T follicular helper cell (primary cell): ENCODE data around the gene LIMA1.
A peak's percentile ranks its signal among the peaks of the same experiment; 100 is the strongest.
"Not testable (repeated sequence)": the region's sequence is repeated elsewhere in the genome, so short reads cannot be mapped to it uniquely, and the experiment has no call there.

Experiments used
- DNase-seq: peaks from one replicate; pipeline ENCODE4 v3.0.0-alpha.2; 2020; ENCODE audit warnings: low read depth

The LIMA1 gene

DNA sequence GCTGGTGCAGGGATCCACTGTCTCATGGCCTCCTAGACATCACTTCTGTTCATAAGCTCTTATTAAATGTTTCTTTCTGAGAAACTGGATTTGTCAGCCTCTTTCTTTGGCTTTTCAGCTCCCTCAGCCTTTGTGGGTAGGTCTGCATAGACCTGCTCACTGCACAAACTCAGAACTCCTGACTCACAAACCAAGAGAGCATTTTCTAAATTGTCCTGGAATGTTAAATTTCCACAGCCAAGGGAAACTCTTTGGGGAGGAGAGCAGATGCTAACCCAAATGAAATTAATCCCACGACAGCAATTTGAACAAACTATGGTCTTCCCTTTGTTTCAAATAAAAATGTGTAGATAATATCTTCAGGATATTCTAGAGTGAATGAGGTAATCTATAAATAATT lies 96.6 kb downstream of the LIMA1 start:
- DNase-seq, result no peak

DNA sequence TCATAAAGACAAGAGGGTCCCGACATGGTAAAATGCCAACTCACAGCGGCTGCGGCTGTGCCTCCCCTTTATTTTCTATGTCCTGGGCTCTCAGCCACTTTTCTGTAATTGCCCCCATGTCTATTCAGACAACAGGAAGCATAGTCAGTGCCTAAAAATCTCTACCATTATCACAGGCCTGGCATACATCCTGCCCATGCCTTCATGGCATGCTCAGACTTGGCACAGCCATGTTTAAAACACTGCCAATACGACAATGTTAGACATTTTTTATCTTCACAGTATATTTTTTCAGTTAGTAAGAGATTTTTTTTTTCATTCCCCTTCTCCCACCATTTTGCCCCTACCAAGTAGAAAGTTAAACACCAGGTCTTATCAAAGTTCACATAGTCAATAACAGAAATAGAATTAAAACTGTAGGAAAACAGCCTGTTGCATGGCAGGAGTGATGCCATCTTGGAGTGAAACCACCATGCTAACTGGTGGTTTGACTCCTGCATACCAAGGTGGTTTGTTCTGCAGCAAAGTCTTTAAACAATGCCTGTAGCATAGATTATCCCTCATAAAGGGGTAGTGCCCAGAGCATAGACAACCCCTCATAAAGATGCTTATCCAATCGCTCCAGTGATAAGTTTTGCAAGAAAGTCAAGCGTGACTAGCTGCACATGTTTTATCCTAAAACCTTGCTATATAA lies 97.2 kb downstream of the LIMA1 start:
- no peak for DNase-seq

DNA sequence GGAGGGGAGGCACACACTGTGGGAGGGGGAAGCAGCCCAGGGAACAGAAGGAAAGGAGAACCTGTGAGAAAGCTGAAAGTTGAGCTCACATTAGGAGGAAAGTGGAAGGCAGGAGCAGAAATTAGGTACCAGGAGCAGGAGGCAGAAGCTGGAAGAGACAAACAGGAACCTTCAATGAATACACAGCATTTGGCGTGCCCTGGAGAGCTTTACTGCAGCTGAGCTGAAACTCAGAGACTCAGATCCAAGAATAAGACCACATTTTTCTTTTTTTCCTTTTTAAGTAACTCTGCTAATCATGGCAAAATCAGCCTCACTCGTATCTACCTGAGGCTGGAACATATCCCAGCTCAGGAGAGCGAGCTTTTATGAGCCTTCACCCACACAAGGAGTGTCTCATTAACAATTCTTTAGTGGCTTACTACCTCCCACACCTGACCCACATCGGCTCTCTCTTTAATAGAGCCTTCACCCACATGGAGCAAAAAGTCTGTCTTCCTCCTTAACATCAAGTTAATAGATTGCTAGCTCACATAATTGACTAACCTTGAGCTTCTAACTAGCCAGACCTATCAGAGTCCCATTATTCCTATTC lies 97.9 kb downstream of the LIMA1 start:
- DNase-seq, result no peak

DNA sequence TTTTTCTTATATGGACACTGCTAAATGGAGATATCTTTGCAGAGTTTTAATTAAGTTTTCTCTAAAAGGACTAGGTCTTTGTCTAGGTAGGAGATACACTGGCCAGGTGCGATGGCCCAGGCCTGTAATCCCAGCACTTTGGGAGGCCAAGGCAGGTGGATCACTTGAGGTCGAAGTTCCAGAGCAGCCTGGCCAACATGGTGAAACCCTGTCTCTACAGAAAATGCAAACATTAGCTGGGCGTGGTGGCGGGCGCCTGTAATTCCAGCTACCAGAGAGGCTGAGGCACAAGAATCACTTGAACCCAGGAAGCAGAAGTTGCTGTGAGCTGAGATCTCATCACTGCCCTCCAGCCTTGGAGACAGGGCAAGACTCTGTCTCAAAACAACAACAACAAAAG lies 99.1 kb downstream of the LIMA1 start:
- no peak for DNase-seq

DNA sequence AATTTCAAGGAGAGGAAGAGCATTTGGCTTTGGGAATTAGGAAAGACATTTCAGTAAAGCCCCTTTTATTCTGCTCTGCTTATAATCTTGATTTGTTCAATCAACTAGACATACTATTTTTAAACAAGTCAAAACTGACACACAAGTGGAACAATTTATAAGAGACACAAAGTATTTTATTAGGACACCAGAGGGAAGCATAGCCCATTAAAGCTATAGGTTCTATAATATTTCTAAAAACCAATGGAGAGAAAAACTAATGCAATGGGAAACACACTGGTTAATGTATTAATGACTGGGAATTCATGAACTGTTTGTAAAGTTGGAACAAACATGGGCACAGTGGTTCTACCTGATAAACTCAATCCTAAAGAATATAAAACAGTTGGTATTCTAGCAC lies 100.9 kb downstream of the LIMA1 start:
- DNase-seq, result no peak

DNA sequence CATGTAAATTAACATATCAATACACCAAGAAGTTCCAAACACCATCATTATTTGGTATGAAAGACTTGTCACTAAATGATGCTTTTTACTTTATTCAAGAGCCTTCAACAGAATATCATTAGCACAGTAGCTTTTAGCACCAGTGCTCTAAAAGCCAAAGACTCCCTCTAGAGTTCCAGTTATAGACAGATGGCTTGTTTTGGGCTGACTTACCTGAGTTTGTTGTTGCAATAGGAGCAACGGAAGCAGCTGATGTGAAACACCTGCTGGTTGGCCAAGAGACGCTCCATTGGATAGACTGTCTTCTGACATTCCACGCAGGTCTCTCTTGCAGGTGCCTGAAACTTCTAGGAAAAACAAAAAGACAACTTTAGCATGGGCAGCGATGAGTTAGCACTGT lies 101.6 kb downstream of the LIMA1 start:
- no peak for DNase-seq

DNA sequence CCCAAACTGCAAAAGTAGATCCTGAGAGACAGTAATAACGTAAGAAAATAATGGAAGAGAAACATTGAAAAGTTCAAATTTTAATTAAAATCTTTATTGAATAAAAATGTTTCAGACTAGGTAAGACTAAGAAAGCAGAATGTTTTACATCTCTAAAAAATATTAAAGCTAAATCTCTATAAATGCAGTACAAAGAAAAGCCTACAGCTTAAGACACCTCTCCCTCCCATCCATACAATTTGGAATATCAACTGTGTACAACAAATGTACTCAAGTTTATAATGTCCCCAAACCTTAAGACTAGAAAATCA lies 107.6 kb downstream of the LIMA1 start:
- no peak for DNase-seq

DNA sequence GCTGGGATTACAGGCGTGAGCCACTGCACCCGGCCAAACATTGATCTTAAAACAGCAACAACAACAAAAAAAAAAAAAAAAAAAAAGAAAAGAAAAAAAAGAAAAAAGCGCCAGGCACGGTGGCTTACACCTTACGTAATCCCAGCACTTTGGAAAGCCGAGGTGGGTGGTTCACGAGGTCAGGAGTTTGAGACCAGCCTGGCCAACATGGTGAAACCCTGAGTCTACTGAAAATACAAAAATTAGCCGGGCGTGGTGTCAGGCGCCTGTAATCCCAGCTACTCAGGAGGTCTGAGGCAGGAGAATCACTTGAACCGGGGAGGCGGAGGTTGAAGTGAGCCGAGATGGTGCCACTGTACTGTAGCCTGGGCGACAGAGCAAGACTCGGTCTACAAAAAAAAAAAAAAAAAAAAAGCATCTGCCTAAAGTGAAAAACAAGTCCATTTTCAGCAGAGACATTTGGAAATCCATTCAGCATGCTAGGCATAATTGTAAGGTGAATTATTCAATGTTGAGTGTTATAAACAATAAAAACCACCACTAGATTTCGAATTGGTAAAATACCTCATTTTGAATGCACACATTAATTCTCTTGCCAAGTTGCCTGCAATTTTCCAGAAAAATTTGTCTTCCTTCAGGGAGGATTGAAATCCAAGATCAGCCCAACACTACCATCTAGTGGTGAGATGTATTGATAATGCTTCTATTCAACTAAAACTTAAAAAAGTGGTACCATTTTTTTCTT lies 108.2 kb downstream of the LIMA1 start:
- DNase-seq, result no peak

DNA sequence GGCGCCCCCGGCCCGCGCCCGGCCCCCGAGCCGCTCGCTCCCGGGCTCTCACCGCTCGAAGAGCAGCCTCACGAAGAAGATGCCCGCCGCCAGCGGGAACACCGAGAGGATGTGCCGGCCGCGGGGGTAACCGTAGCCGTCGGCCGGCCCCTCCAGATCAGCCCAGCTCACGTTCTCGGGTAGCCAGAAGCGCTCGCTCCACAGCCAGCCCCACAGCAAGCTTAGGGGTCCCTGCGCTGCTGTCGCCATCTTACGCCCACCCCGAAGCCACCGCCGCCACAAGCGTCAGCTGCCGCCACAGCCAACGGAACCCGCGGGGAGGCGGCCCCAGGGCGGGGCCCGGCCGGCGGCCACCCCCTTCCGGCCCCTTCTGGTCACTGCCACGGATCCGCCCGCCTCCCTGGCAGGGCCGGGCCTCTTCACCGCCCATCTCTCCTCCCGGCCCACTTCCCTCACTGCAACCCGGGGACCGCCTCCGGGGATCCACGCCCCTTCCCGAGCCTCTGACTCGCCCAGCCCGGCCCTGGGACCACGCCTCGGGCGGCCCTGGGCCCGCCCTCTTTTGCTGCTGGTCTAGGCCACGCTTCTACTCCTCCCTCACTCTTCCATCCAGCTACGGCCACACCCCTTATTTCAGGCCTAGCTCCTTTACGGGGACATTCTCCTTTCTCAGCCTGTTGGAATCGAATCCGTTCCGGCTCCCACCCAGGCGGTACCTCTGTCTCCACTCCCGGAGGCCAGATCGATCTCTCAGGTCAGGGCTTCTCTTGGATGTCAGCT lies 116.1 kb downstream of the LIMA1 start, which contains the start of gene CERS5:
TSS of gene CERS5 (minus strand) at position 321 of the 780 bp plus-strand sequence. CDS start at position 249, 72 bp downstream.
- peak; percentile 91 for DNase-seq

DNA sequence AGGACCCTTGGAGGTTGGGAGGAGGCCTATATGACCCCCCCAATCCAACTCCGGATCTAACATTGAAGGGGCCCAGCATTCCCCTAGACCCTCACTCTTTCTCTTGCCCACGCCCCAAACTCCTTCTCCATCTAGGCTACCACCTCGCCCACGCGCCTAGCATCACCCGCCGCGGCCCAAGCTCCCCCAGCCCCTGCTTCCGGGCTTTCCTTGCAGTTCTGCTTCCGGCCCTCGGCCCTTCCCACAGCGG lies 116.6 kb downstream of the LIMA1 start:
- no peak for DNase-seq

DNA sequence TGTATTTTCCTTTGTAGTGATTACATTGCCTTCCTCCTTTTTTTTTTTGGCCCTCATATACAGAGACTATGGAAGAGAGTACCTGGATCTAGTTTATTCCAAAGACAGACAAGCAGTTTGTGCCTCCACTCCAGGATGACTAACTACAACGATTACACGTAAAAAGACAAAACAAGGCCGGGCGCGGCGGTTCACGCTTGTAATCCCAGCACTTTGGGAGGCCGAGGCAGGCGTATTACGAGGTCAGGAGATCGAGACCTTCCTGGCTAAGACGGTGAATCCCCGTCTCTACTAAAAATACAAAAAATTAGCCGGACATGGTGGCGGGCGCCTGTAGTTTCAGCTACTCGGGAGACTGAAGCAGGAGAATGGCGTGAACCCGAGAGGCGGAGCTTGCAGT lies 118.4 kb downstream of the LIMA1 start:
- no peak for DNase-seq

DNA sequence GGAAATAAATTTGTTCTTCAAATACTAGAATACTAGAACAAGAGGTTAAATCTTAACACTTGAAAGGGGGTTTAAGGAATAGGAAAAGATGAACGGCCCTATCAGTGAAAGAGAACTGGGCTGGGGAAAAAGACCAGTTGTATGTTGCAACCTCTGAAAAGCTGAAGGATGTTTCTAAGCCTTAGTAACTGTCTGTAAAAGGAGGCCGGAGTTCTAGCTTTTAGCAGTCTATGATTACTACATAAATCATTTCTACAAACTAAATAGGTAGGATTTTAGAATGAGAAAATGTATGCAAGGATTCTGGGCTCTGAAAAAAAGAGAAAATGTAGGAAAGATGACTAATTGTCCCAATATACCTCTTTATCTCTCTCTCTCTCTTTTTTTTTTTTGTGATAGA lies 121.1 kb downstream of the LIMA1 start:
- no peak for DNase-seq

DNA sequence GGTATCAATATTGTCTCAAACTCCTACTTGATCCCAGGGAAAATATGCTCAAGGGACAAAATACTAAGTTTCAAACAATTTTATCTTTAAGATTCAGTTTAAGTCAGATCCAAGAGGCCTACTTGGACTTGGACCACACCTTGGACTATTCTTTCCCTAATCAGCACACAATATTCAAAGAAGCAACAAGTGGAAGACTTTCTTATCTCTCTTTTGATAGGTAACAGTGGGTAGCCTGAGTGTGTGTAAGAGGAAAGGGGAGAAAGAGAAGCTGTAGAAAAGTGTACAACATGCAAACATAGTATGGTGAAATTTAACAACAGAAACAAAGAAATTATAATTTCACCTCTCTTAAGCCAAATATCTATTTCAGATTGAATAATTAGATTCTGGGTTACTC lies 122.7 kb downstream of the LIMA1 start:
- DNase-seq, result no peak

DNA sequence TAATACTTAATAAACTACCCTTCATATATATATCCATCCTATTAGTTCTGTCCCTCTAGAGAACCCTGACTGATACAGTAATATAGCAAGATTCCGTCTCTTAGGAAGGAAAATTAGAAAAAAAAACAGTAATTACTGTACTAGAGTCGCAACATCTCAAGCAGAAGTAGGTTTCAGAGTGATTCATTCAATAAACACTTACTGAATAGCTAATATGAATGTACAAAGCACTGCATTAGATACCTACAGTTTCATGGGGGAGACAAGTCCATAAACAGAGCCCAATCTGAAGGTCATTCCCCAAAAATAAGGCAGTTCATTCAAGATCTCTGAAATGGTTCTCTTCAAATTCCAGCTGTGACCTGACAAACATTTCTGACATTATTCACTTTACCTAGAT lies 126.1 kb downstream of the LIMA1 start:
- DNase-seq, result no peak

DNA sequence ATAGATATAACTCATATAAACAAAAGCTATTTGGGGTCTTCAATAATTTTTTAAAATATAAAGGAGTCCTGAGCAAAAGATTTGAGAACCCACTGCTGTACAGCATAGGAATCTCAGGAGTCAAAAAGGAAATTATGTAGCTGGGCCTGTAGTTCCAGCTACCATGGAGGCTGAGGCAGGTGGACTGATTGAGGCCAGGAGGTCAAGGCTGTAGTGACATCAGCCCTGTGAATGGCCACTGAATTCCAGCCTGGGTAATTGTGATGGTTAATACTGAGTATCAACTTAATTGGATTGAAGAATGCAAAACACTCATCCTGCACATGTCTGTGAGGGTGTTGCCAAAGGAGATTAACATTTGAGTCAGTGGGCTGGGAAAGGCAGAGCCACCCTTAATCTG lies 126.7 kb downstream of the LIMA1 start:
- DNase-seq, result no peak

DNA sequence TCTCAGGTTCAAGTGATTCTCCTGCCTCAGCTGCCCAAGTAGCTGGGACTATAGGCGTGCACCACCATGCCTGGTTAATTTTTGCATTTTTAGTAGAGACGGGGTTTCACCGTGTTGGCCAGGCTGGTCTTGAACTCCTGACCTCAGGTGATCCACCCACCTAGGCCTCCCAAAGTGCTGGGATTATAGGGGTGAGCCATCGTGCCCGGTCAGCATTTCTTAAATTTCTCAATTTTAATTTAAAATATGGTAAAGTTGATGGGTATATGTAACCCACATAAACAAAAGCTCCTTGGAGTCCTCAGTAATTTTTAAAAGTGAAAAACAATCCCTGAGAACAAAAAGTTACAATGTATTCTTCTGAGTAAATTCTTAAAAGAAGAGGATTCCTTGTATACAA lies 128.4 kb downstream of the LIMA1 start:
- not testable (repeated sequence) for DNase-seq

DNA sequence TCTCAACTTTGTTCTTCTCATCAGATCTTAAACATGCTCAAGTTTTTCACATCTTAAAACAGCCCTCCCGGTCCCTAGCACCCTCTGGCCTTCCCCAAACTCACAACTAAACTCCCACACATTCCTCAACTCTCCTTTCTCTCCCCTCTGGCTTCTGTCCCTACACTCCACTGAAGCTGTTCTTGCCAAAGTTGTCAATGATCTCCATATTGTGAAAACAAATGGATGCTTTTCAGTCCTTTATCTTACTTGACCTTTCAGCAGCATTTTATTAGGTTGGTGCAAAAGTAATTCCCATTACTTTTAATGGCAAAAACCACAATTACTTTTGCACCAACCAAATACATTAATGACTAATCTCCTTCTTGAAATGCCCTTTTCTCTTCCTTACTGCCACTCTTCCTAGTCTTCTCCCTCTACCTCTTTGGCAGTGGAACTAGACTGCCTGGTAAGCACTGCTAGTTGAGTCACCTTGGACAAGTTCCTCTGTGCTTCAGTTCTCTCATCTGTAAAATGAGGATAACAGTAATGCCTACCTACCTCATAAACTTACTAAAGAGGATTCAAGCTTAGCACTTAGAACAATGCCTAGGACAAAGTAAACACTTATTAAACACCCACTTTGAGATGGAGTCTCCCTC lies 132.2 kb downstream of the LIMA1 start:
- DNase-seq, result no peak

DNA sequence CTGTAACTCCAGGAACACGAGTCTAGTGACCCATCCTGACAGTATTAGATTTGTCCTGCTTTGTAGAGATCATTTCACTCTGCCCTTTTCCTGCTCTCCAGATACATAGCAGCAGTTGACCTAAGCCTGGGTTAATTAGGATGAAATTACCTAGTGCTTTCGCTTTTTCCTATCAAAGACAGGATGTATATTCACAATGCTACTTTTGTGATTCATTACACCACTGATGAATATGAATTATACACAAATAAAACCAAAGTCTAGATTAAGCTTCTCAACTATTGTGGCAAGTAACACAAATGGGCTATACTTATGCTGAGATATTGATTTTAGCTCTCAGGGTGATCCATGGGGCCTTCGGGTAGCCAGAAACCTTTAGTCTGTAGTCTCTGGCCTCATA lies 134.0 kb downstream of the LIMA1 start:
- DNase-seq, result no peak

DNA sequence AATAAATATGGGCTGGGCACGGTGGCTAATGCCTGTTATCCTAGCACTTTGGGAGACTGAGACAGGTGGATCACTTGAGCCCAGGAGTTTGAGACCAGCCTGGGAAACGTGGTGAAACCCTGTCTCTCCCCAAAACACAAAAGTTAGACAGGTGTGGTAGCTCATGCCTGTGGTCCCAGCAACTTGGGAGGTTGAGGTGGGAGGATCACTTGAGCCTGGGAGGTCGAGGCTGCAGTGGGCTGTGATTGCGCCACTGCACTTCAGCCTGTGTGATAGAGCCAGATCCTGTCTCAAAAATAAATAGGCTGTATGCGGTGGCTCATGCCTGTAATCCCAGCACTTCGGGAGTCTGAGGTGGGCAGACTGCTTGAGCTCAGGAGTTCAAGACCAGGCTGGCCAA lies 135.3 kb downstream of the LIMA1 start:
- not testable (repeated sequence) for DNase-seq

DNA sequence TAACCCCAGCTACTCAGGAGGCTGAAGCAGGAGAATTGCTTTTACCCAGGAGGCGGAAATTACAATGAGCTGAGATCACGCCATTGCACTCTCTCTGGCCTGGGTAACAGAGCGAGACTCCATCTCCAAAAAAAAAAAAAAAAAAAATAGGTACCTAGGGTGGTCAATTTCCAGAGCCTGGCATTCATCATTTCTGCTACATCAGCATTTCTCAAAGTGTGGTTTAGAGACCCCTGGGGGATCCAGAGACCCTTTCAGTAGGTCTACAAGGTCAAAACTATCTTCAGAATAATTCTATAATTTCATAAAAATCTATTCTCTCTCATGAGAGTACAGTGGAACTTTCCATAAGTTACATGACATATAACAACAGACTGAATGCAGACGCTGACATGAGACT lies 136.0 kb downstream of the LIMA1 start:
- no peak for DNase-seq

DNA sequence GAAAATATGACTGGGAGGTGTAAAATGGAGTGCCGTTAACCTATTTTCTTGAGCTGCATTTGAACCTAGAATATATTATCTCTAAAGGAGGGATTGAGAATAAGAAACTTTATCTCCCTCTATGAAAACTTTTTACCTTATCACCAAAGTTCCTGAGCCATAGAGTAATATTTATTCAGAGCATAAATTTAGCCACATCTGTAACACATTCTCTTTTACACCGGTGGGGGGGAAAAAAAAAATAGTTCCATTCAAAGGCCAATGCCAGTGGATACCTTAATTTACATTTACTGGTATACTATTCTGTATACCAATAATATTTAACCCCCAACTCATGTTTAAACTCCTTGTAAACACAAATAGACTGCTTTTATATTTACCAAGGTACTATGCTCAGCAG lies 137.9 kb downstream of the LIMA1 start:
- DNase-seq, result no peak

DNA sequence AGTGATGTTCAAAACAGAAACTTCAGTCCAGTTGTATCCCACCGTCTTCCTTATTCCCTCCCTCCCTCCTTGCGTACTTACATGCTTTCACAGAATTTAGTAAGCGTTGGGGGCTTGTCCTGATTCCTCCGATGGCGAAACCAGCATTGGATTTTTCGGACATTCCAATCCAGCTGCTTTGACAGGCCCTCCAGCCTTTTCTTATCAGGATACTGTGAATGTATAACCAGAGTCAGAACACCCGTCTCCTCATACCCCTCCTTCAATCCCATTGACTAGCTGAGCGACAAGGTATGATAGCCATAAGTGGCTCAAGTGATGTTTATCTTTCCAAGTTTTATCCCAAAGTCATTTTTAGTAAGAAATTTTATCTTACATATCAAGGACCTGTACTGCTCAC lies 140.3 kb downstream of the LIMA1 start:
- no peak for DNase-seq
